NCI-H146 treated with DMSO at 0.1 percent for 48 hours (cell line): Measurements from ENCODE around the gene PIM3.

ENCODE experiments used
- DNase-seq: peaks from one replicate; lab custom pipeline; 2025; ENCODE audit not compliant: unreplicated experiment; lab: John Stamatoyannopoulos, UW

The PIM3 gene

DNA sequence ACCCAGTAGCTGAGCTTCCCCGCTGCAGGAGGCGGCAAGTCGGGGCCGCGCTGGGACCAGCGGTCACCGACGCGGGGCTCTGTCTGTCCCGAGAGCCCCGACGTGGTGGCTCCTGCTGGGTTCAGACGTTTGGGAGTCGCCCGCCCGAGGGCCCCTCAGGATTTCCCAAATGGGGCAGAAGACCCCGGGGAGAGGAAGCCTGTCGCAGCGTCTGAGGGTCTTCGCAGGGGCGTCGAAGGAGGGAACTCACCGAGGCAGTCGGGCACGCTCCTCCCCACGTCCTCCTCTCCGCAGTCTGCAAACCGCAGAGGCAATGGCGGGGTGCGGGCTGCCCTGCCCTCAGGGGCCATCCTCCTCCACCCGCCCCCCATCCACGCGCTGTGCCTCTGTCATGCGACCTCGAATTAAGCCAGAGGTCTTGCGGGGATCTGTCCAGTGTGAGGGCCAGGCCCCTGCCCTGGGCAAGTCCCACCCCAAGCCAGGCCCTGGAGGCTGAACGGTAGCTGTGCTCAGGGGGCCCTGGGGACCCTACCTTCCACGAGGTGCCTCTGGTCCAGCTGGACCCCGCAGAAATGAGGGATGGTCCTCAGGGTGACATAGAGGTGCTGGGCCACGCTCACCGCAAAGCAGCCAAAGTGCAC, 39.5 kb downstream of the PIM3 start:
- DNase-seq, result no peak

DNA sequence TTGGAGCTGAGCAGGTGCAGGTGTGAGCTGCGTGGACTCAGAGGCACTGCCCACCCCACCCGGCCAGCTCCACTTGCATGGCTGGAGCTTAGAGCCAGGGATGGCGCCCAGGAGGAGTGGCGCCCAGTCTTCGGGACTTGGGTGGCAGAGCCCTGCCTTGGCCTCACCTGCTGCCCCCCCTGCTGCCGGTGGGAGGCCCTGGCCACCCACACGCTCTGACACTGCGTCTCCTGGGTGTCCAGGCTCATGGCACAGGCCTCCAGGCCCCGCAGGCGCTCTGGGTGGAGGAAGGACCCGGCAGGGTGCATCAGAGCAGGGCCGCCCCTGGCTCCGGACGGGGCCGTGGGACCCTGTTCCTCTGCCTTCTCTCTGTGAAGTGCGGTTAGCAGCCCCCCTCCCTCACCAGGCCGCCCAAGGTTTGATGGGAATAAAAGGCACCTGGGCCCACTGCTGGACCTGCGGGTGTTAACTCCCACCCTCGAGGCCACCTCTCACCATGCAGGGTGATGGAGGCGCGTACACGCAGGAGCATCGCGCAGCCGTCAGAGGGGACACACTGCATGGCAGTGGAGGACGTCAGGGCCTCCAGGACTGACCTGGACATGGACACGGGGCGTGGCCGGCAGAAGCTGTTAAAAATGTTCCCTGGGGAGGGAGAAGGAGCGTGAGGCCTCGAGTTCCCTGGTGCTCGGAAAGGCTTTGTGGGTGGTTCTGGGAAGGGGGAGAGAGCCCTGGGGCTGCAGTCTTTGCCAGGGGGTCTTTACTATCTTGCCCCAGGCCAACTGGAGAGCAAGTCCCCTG, 40.2 kb downstream of the PIM3 start:
- DNase-seq, result no peak

DNA sequence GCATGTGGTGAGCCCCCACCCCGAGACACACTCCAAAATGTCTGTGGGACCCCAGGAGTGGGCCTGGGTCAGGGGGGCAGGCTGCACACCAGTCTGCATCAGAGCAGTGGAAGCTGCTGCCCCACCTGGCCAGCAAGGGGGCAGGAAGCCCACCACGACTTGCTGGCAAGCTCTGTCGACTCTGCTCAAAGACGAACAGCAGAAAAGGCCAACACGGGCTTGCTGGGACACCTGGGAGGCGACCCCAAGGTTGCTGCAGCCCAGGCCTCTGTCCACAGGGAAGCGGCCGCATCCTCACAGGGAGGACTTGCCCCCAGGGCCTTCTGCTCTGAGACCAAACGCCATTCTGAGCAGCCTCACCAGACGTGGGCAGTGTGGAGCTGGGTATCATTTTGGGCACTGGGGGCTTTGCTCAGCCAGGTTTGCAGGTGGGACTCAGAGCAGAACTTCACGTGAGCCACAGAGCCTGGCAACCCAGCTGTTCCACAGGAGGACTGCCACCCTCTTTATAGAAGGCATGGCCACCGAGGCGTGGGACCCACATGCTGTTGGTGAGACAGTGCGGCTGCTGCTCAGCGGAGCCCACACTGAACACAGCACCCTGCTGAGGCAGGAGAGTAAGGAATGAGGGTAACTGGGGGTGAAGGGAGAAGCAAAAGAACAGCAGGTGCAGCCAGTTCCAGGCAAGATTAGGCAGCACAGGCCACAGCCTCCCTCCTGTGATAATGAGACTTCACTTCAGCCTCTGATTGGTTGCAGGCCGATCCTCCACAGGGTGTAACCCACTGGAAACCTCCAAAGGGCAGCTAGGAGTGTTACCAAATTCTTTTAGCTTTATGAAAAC, 41.0 kb downstream of the PIM3 start:
- DNase-seq, result peak; percentile 56

DNA sequence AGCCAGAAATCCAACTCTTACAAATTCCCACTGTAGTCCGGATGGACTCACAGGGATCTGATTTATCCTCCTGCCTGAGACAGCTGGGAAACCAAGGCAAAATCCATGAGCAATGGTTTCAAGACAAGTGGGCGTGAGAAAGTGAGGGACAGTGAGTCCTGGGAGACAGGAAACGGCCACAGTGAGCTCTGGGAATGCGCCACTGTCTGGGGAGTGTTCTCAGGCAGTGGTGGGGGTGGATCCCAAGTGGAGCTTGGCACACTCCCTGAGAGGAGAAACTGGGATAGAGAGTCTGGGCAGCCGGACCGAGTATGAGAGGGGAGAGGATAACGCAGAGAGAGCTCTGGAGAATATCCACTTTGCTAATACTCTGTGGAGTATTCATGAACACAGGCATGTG, 42.2 kb downstream of the PIM3 start:
- no peak for DNase-seq

DNA sequence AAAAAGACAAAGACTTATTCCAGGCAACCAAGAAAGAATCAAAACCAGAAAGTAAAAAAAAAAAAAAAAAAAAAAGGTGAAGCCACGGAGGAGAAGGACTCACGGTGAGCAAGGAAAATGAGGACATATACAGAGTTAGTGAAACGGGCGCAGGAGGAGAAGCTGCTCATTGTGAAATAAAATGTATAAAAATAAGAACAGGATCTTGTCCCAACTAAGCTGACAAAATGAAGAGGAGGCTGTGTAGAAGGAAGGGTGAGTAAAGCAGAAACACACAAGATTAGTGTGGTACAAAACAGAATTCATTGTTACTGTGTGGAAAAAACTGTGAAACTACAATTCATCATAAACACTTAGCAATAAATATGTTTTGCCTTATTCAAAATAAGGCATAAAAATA, 44.3 kb downstream of the PIM3 start:
- no peak for DNase-seq

DNA sequence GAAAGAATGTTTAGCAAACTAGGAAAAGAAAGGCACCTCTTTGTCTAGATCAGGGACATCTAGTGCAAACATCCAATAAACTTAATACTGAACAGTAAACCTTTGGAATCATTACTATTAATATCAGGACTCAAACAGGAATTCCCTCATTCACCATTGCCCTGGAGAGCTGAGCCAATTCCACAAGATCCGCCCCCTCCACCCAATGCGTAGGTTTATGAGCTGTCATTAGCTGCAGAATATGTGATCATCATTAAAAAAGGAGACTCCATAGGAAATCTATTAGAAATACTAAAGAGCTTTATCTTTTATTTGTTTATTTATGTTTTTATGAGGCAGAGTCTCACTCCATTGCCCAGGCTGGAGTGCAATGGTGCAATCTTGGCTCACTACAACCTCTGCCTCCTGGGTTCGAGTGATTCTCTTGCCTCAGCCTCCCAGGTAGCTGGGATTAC, 46.5 kb downstream of the PIM3 start:
- DNase-seq, result no peak

DNA sequence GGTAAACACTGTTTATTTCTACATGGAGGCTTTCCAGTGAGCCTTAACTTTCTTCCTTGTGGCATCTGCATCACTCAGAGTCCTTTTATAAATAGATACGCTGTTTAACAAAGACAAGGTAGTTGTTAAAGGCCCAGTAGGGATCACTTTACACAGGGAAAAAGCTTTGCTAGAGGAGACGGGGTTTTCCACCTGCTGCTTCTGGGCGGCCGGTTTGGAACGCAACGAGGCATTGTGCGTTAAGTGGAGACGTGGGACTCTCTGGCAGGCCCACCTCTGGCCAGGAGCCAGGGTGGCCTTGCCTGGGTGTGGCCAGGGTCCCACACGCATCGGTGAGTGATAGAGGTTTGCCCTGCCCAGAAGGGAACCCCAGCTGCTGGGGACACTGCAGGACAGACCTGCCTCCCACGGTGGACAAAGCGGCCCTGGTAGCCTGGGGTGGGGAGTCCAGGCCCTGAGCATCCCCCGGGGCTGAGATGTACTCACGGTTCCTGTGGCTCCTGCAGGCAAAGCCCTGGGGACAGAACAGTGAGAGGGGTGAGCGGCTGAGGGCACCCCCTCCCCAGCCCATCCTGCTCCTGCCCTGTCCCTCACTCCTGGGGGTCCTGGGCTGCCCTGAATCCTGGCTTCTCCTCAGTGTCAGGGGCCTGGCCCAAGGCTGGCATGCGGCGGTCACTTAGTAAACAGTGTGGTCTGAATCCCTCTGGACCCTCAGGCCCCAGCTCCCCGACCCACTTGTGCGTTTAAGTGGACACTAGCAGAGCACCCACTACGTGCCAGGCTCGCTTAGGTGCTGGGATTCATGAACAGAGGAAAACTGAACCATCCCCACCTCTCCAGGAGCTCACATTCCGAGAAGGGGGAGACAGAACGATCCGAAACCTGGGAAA, 47.8 kb downstream of the PIM3 start:
- DNase-seq, result peak; percentile 69

DNA sequence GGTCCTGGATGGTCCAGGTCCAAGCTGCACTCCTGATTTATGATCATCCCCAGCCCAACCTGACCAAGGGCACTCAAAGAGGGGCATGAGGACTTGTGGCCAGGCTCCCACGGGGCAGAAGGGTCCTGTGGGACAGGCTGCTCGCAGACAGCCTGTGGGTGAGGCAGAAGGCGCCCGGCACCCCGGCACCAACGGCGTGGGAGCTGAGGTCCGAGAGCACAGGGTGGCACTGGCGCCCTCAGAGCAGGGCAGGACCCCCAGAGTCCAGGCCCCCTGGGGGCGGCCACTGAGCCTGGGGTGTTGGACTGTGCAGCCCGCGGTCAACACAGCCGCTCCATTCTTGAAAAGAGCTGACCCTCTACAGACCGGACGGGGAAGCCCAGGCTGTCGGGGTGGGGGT, 48.7 kb downstream of the PIM3 start:
- no peak for DNase-seq

DNA sequence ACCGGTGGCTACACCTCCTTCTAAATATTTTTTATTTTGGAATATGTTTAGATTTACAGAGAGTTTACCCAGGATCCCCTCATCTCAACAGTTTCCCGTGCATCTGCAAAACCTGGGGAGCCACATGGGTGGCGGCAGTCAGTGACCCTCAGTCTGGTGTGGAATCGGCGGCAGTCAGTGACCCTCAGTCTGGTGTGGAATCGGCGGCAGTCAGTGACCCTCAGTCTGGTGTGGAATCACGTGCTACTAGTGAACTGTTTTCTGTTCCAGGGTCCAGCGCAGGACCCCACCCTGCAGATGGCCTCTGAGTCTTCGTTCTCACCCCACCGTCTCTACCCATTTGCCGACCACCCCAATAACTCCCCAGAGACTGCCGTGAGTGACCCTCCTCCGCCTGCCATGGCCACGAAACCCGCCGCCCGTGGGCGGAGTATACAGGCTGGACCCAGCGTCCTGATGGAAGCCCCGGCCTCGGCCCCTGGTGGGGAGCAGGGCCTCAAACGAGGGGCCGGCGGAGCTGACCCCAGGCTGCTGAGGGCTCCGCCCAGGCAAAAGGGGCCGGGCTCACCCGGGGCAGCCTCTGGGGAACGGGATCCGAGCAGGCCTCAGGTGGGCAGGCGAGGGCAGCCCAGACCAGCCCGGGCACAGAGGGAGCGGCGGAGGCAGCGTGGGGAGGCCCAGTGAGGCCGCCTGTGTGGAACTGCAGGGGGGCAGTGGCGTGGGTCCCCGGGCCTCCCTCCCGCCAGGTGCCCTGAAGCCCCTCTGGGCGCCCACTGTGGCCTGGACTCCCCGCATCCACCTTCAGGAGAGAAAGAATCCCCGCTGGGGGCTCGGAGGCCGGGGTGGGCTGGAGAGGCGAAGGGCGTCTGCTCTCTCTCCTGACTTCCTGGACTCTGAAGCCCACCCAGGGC, 49.4 kb downstream of the PIM3 start:
- DNase-seq, result no peak

DNA sequence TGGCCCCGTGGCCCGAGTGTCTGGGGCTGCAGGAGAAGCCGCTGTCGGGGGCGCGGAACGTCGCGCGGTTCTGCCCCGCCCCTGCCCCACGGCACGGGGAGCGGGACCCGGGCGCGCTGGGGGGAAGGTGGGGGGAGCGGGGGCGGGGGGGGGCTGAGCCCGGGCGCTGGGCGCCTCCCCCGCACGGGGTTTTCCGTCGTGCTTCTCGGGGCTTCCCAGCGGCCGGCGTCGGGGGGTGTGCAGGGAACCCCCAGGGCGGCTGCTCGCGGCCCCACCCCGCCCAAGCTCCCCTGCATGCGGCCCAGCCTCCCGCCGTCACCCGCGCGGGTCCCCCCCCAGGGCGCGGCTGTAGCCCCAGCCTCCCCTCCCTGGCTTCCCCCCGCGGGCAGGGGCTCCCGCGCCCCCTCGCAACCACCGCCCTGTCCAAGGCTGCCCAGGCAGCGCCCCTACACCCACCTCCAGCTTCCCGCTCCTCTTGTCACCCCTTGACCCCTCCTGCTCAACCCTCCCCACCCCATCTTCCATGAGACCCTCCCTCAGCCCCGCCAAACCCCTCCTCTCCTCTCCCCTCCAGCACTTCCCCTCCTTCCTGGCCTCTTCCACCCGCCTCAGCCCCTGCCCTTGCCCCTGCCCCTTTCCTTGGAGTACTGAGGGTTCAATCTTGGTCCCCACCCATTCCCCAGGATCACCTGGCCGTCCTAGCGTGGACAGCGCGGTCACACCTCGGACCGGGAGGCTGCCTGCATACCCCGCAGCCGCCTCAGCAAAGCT, 50.3 kb downstream of the PIM3 start:
- no peak for DNase-seq

DNA sequence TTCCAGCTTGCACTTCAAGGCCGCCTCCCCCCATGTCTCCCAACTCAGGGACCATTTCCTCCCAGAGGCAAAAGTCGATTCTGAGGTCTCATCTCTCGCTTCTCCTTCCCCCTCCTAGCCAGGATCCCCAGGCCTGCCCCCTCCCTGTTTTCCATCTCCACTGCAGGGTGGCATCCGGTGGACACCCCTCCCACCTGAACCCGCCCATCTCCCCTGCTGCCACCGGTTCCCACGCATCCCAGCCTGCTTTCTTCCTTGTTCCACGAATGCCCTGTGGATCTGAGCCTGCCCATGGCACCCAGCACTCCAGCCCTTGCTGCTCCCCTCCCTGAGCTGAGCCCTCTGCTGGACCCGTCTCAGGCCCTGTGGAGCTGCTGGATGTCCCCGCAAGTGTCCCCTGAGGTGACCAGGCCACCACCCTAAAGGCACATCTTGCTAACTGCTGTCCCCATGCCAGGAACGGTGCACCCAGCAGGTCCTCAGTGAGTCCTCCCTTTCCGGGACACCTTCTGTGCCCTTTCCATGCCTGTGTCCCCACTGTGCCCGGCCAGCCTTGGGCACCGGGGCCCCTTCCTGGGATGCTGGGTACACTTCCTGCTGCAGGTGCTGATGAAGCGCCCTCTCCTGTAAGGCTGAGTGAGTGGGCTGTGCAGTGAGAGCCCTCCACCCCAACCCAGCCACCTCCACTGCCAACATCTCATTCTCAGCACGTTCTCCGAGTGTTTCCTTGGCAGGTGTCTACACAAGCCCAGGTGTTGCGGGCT, 51.1 kb downstream of the PIM3 start:
- DNase-seq, result no peak

DNA sequence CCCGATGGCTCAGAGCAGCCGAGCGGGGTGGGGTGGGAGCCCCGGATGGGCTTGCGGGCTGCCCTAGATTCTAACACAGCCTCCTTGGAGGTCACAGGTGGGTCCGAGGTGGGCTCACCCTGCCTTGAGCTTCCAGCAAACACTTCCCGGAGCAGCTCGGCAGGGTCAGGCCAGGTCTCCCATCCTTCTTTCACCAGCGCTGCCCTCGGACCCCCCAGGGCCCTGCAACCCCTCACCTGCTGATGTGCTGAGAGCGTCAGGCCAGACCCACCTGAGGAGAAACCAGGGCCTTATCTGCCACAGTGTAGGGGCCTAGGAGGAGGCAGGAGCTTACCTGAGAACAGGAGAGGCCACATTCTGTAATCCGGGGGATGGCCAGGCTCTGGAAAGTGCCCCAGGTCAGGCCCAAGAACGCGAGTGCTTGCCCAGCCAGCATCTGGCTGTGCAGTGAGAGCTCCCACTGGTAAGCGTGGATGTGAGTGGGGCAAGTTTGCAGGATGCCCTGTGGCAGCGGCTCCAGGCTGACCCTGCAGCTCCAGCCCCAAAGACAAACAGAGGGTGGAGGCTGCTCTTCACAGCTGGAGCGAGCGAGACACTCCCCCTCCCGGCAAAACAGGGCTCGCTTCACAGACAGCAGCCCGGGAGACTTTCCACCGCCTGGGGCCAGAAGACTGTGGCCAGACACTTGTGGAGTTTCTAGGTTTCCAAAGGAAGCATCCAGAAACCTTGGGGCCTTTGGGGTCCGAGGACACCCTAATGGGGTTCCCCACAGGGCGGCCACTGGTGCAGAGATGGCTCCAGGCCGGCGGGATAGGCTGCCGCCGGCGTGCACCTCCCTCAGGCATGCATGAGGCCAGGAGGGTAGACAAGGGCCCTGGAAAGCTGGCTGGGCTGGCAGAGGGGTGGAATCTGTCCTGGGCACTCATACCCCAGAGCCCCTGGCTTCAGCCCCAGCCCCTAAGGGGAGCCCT, 51.9 kb downstream of the PIM3 start, which contains the start of gene IL17REL:
Gene IL17REL (minus strand): TSS at position 555 of the 971 bp plus-strand sequence. CDS start 119 bp downstream, at position 436.
- no peak for DNase-seq
